ENCODE measurements around the gene NOC2L. TPM values are rescaled to one million over a fixed set of nuclear protein-coding genes. Genes with fewer than 3 reads are reported as not detected.

Gene NOC2L
- total RNA-seq, 1 donor from 2014 or later, result 106 TPM

GRCh38 chr1:910881-911721 lies 48.0 kb downstream of the NOC2L start:
- H3K9me3 Mint-ChIP-seq, result no peaks in the 10 kb centered on the region
- H3K27ac Mint-ChIP-seq (ENCODE audit: unreplicated experiment), result no peak overlapping the region
- DNase-seq (ENCODE audit: low read depth, low spot score), result no peak
- H3K4me1 Mint-ChIP-seq, result no peaks in the 10 kb centered on the region
- peak overlapping the region; percentile 15 for H3K4me3 Mint-ChIP-seq
- peaks cover 59% of the 10 kb centered on the region for H3K27me3 Mint-ChIP-seq (ENCODE audit: low read depth)
- no peaks in the 10 kb centered on the region for H3K36me3 Mint-ChIP-seq (ENCODE audit: low read depth)
- no peak for TF ChIP-seq CTCF (conservative IDR thresholded peaks at IDR 0.05)

- H3K36me3 Mint-ChIP-seq (ENCODE audit: low read depth), result no peaks in the 10 kb centered on the region
- H3K27me3 Mint-ChIP-seq (ENCODE audit: low read depth), result peaks cover 57% of the 10 kb centered on the region
- H3K4me1 Mint-ChIP-seq, result peaks cover 3% of the 10 kb centered on the region
- no peak for TF ChIP-seq CTCF (conservative IDR thresholded peaks at IDR 0.05)
- no peak overlapping the region for H3K4me3 Mint-ChIP-seq
- no peak overlapping the region for H3K27ac Mint-ChIP-seq (ENCODE audit: unreplicated experiment)
- no peak for DNase-seq (ENCODE audit: low read depth, low spot score)
- no peaks in the 10 kb centered on the region for H3K9me3 Mint-ChIP-seq
Measured at GRCh38 chr1:910311-910880, 48.7 kb downstream of the NOC2L start.

- no peak for DNase-seq (ENCODE audit: low read depth, low spot score)
- Mint-ChIP-seq H3K36me3 (ENCODE audit: low read depth) (no peaks in the 10 kb centered on the region), H3K4me3 (no peak overlapping the region), H3K9me3 (no peaks in the 10 kb centered on the region), H3K27me3 (ENCODE audit: low read depth) (peaks cover 56% of the 10 kb centered on the region), H3K27ac (ENCODE audit: unreplicated experiment) (no peak overlapping the region), H3K4me1 (peaks cover 7% of the 10 kb centered on the region)
- TF ChIP-seq CTCF (conservative IDR thresholded peaks at IDR 0.05), result no peak
Measured at GRCh38 chr1:909861-910310, 49.2 kb downstream of the NOC2L start.

GRCh38 chr1:908661-909060 lies 50.4 kb downstream of the NOC2L start:
- peaks cover 45% of the 10 kb centered on the region for H3K27me3 Mint-ChIP-seq (ENCODE audit: low read depth)
- DNase-seq (ENCODE audit: low read depth, low spot score), result no peak
- H3K4me3 Mint-ChIP-seq, result no peak overlapping the region
- peaks cover 7% of the 10 kb centered on the region for H3K4me1 Mint-ChIP-seq
- H3K9me3 Mint-ChIP-seq, result no peaks in the 10 kb centered on the region
- H3K36me3 Mint-ChIP-seq (ENCODE audit: low read depth), result no peaks in the 10 kb centered on the region
- no peak overlapping the region for H3K27ac Mint-ChIP-seq (ENCODE audit: unreplicated experiment)
- TF ChIP-seq CTCF (conservative IDR thresholded peaks at IDR 0.05), result no peak

- Mint-ChIP-seq H3K4me1 (peaks cover 7% of the 10 kb centered on the region), H3K36me3 (ENCODE audit: low read depth) (no peaks in the 10 kb centered on the region), H3K27ac (ENCODE audit: unreplicated experiment) (no peak overlapping the region)
Measured at GRCh38 chr1:907611-908451, 51.2 kb downstream of the NOC2L start.

More at GRCh38 chr1:907611-908451, 51.2 kb downstream of the NOC2L start:
- no peak overlapping the region for H3K4me3 Mint-ChIP-seq
- no peaks in the 10 kb centered on the region for H3K9me3 Mint-ChIP-seq
- H3K27me3 Mint-ChIP-seq (ENCODE audit: low read depth), result peaks cover 44% of the 10 kb centered on the region
- no peak for TF ChIP-seq CTCF (conservative IDR thresholded peaks at IDR 0.05)
- DNase-seq (ENCODE audit: low read depth, low spot score), result no peak

All from neural crest cell (in vitro differentiated cells).